GM19463 (cell line): Measurements from ENCODE around the gene RFX3.

Experiments used
- ATAC-seq: cut with Tn5 transposase; IDR thresholded peaks from one replicate; pipeline ENCODE4 v1.9.1; 2021; ENCODE audit warnings: mild to moderate bottlenecking, moderate library complexity; ENCODE audit not compliant: unreplicated experiment

RFX3 gene

DNA sequence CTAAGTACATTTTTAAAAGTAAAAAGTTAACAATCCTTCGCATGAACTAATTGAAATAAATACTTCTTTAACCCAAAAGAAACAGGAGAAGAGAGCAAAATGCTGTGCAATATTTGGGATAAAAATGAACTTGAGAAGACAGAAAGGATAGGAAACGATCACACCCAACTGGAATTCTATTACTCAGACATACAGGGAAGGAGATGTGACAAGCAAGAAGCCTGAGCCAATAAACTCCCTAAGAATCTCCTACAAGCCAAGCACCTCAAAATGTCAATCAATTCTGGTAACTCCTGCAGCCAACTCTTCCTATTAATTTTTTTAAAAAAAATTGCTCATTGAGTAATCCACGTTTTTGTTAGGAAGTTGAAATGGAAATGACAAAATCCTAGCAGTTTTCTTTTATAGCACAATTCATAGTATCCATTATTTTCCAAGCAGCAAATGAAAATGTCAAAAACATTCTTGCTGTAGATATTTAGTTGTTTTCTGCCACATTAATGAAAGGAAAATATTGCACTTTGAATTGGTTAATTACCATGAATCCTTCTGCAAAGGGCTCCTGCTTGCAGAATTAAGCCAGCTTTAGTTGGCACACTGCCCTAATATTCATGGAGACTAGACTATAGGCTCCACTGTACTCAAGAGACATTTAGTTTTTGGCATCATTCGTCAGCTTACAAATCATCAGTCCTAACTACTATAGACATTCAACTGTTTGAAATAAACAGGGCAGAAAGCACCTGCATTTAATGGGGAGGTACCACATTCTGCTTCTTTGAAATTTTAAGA, 89.0 kb downstream of the RFX3 start:
- no peak for ATAC-seq

DNA sequence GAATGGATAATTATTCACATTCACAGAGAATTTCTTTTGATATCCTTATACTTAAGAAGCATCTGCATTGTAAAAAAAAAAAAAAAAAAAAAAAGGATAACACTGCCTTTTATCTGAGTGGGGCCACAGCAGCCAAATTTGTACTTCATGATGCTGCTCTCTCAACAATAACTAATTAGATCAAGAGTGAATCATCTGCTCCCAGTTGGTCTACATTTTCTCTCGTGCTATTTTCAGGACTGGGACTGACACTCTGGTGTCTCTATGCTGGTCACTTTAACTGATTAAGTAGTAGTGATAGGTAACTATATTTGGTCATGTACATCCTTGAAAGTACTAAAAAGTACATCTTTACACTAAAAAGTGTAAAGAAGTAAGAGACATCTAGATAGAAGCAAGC, 90.1 kb downstream of the RFX3 start:
- ATAC-seq, result no peak

DNA sequence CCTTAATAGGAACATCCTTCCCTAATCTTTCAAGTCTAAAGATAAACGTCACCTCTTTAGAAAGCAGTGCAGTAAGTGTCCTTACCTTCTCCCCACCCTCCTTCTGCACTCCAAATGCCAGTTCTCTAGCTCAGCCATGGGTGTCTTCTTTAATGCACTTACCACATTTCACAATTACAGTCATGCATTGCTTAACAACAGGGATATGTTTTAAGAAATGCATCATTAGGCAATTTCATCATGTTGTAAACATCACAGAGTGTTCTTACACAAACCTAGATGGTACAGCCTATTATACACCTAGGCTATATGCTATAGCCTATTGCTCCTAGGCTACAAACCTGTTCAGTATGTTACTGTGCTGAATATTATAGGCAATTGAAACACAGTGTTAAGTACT, 91.2 kb downstream of the RFX3 start:
- no peak for ATAC-seq

DNA sequence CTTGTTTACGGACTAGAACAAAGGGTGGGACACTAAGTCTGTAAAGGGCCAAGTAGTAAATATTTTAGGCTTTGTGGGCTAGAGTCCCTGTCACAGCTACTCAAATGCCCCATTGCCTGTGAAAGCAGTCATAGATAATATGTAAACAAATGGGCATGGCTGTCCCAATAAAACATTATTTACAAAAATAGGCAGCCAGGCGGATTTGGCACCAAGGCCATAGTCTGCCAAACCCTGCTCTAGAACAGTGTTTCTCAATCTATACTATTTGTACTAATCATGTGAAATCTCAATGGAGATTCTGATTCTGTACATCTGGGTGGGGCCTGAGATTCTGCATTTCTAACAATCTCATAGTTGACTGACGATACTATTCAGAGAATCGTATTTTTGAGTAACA, 92.0 kb downstream of the RFX3 start:
- ATAC-seq, result no peak

DNA sequence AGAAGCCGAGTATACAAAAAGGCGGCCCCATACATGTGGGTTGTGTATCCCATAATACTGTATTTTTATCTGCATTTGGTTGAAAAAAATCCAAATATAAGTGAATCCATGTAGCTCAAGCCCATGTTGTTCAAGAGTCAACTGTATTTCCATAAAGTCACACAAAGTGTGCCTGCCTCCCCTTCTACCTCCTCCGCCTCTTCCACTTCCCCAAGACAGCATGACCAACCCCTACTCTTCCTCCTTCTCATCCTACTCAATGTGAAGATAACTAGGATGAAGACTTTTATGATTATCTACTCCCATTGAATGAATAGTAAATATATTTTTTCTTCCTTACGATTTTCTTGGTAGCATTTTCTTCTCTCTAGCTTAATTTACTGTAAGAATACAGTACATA, 92.7 kb downstream of the RFX3 start:
- no peak for ATAC-seq

DNA sequence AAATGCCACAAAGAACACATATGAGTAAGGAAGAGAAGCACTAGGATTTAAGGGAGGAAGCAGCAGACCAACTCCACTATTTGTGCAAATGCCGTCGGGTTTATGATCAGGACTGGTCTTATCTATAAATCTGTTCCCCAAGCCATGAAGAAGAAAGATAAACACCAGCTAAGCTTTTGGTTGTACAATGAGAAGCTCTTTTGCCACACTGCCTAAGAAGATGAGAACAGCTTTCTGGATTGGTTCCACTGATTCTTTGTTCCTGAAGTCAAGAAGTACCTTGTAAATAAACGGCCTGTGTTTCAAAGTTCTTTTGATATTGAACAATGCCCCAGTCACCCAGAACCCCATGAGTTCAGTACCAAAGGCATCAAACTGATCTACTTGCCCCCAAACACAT, 93.9 kb downstream of the RFX3 start:
- ATAC-seq, result no peak

DNA sequence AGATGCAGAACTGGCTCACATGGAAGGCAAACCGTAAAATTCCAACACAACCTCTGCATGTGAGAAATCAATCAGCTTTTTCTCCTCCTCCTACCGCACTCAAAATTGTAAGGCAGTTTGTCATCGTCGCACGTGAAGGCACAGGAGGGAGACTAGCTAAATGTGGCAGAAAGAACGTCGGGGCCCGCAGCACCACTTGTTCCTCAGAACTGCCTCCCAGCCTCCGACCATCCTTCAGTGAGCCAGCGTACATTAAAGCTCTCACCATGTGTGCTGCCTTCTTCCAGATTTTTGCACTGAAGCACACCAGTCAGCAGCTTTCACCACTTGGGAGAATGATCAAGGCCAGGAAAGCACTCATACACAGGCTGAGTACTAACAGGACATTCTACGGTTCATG, 105.9 kb downstream of the RFX3 start:
- no peak for ATAC-seq

DNA sequence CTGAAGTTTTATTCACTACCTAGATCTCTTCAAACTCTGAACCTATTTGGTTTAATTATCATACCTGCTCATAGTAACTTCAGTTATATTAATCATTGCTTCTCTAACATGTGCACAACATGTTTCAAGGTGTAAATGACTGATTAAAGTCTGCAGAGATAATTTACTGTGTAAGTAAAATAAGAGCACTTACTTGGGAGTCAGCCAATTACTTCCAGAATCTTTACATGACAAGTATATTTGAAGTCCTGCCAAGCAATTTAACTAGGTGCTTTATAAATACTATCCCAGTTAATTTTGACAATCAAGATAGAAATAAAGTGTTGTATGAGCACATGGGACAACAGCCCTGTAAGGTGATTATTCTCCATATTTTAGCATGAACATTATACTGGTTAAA, 109.9 kb downstream of the RFX3 start:
- no peak for ATAC-seq

DNA sequence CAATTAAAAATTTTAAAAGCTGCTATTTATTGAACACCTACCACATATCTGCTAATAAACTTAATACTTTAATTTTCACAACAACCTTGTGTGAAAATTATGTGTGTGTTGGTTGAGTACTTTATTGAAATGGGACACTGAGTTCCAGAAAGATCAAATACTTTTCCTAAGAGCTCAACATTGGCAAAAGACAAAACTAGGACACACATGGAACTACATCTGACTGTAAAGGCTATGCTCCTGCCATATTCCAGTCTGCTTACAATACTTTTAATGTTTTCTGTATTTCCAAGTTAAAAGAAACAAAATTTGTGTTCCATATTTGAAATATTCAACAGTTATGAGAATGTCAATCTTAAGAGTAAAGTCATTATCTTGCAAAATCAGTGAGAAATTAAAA, 111.8 kb downstream of the RFX3 start:
- ATAC-seq, result no peak

DNA sequence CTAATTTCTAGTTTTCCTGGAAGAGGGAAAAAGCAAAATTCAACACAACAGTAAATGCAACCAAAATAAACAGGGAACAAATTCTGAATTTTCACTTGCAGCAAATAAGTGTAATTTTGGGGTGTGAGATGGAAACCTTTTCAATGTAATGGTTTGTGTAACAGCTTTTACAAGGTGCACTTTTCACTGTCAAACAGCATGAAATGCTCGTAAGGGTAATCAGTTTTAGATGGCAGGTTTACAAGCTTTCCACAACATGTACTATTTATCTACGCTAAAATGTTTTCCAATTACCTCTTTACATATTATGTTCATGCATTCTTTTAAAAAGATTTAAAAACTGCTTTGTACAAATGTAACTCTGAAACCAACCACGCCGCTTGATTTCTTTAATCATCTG, 115.3 kb downstream of the RFX3 start:
- no peak for ATAC-seq

DNA sequence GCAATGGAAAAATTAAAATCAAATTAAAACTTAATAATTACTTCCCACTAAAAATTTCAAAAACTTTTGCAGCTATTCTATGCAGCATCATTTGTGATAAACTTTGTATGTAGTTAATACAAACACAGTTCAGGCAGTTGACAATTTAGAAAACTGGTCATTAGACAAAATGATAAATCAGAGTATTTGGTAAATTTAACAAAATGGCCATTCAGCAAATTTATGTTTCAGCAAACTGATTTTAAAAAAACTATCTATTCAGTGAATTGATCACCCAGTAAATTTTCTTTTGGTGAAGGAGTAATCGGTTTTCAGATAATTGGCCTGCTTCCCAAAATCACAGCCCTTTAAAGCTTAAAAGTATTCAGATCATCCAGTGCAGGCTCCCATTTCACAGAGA, 116.3 kb downstream of the RFX3 start:
- no peak for ATAC-seq

DNA sequence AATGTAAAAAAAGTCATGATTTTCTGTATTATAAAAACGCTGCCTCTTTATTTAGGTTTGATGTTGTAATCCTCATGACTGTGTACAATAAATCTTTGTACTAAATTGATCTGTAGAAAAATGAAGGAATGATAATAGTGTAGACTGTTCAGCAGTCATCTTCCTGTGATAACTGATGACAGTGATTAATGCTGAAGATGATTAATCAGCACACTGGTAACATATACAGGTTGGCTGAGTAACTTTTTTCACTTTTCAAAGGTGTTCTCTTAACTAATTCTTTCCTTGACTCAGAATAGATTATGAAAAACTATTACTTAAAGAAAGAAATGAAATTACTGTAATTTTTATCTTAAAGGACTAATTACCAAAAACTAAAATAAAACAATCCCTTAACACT, 122.5 kb downstream of the RFX3 start:
- no peak for ATAC-seq

DNA sequence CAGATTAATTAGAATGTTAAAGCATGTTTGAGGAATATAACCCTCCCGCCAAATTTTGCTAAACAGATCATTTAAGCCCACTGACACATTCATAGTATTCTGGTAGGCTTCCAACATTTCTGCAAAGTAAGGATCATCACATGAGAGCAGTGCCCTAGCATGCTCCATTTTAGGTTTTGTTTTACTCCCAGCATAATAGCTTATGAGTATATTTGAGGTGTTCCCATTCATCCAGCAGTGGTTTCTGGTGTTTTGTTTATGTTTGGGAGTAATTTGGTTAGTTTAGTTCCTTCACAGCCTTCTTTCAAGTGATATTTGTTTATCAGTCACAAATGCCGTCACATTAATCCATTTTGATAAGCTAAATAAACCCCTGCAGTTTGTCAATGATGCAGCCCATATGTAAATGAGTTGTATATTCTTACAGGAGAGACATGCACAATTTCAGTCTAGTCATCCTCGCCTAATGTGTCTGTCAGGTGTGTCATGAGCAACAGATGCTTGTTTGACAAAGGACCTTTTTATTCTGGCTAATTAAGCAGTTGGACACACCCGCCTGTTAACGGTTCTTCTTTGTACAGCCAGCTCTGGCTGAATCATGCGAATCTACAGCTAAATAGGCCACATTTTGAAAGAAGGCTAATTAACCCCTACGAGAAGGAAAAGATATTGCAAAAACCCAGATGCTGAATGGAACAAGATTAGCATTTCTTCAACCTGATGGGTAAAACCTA, 124.4 kb downstream of the RFX3 start:
- ATAC-seq, result no peak

DNA sequence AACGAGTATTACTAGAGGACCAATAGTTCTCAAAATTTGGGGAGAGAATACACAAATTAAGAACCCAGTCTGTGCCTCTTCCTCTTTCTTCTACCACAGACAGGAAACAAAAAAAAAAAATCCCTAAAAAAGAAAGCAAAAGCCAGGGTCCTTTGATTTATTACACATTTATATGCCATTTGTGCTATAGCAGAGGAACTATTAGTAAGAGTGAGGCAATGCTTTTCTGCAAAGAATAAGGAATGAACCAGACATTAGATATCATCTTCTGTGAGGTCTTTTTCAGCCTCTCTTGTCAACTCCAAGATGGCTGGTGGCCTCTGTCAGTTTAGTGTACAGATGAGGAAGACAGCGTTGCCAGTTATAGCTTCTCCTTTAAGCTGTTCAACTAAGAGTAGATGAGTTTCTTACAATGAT, 127.6 kb downstream of the RFX3 start:
- ATAC-seq, result no peak

DNA sequence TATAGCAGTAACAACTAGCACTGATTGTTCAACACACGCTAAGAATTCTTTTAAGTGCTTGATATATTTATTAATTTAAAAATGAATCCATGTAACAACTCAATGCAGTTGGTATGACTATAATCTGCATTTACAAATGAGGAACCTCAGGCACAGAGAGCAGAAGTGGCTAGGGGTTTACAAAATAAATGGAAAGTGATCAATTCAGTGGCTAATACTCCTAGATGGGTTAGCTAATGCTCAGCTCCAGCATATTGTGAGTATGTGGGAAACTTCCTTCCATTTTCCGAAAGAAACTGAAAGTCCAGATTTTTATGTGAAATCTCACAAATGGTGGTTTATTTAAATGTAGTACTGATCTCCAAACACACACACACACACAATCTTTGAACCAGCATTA, 128.0 kb downstream of the RFX3 start:
- ATAC-seq, result no peak

DNA sequence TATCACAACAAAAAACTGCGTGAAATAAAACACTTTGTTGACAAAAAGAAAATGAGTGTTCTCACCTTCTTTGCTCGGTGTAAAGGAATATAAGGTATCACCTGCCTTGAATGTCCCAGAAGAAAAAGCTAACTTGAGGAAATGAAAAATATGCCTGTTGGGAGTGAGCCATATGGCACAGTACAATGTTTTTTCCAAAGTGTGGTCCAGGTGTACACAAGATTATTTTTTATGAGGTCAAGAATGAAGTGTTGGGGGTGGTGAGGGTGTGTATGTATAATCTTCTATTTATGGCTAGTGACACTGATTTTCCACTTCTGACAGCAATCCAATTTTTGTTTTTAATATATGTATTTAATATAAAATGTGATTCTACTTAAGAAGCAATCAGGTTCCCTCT, 134.4 kb downstream of the RFX3 start:
- ATAC-seq, result no peak

DNA sequence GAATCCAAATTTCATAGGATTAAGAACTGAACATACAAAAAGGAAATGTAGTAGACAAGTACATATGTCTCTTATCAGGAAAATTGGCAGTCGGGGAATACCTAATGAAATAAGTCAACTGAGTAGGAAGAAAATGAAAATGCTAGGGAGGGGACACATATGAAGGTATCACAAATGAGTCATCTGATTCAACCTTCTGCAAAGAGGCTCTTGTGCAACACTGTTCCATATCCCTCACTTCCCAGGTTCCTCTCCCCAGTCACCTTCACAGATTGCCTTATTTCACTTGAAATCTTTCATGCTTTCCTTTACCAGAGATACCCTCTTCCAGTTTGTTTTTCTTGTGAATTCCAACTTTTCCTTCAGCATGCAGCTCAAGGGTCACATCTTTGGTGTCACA, 139.0 kb downstream of the RFX3 start:
- ATAC-seq, result no peak

DNA sequence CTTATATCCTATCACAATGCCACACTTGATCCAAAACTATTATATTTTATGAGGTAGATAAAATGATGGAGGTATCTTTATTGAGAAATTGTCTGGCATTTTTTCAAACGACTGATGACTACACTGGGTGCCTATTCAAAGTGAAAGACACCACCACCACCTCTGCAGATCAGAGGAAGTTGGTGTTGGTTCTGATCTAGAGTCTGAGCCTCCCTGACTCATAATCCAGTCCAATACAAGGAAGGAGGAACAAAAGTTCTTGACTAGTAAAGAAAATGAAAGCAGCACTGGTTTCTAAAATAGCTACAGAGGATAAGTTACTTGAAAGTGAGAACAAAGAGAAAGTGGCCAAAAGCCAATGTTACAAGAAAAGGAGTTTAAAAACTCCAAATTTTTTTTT, 139.9 kb downstream of the RFX3 start:
- ATAC-seq, result peak; percentile 99

DNA sequence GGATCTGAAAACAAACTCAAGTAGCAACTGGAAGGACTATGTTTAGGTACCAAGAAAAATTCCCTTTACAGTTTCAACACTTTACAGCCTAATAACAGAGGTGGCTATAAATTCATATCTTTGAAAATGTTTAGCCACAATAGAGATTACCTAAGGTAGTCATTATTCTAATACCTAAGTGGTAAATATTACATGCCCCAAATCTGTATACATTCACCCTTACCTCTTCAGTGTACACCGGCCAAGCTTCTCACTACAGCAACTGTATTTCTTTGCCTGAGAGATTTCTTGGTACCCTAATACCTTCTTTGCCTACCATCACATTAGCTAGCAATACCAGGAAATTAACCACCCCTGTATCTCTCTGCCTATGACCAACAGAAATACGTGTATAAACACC, 154.0 kb downstream of the RFX3 start:
- ATAC-seq, result no peak

DNA sequence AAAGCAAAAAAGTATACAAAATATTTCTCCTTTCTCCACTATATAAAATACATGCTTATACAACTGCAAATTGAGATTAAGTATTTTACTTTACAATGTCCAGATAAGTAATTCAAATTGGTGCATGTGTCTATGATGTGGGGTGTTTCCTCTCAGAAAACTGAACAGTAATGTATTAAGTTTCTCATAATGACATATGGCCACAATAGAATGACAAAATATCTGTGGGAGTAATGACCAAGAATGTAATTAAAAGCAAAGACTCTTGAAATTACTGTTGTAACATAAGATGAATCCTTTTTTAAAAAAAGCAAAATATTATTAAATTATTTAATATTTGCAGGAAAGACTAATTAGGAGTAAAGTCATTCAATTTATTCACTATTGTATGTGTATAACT, 155.1 kb downstream of the RFX3 start:
- no peak for ATAC-seq

DNA sequence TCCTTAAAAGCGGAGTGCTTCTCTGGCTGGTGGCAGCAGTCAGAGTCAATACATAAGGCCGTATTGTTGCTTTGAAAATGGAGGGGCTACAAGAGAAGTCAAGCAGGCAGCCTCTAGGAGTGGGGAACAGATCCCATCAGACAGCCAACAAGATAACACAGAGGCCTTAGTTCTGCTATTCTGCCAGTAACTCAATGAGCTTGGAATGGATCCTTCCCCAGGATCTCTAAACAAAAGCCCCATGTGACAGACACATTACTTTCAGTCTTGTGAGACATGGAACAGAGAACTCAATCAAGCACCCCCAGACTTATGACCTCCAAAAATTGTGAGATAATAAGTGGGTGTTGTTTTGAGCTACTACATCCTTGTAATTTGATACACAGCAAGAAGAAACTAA, 158.6 kb downstream of the RFX3 start:
- no peak for ATAC-seq

DNA sequence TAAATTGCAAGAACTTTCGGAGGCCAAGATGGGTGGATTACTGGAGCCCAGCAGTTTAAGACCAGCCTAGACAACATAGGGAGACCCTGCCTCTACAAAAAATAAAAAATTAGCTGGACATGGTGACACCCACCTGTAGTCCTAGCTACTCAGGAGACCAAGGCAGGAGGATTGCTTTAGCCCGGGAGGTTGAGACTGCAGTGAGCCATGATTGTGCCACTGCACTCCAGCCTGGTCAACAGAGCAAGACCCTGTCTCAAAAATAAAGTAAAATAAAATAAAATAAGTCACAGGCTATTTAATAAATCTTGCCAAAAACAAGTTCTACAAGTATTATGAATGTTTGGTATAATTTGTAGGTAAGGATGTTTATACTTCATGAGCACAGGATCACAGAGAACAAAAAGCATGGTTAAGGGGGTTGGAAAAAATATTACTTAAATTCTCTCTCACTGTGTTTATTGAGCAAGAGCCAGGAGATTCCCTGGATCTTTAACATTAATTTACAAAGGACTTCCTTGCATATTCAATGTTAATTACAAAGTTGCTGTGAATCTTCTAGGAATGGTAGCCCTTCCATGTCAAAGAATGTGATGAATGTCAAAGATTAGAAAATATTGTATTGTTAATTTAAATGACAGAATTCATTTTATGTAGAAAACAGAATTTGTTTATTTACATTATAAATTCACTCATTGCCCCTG, 164.0 kb downstream of the RFX3 start:
- ATAC-seq, result no peak
